ENCODE data around the gene CFAP45.

Gene CFAP45

DNA sequence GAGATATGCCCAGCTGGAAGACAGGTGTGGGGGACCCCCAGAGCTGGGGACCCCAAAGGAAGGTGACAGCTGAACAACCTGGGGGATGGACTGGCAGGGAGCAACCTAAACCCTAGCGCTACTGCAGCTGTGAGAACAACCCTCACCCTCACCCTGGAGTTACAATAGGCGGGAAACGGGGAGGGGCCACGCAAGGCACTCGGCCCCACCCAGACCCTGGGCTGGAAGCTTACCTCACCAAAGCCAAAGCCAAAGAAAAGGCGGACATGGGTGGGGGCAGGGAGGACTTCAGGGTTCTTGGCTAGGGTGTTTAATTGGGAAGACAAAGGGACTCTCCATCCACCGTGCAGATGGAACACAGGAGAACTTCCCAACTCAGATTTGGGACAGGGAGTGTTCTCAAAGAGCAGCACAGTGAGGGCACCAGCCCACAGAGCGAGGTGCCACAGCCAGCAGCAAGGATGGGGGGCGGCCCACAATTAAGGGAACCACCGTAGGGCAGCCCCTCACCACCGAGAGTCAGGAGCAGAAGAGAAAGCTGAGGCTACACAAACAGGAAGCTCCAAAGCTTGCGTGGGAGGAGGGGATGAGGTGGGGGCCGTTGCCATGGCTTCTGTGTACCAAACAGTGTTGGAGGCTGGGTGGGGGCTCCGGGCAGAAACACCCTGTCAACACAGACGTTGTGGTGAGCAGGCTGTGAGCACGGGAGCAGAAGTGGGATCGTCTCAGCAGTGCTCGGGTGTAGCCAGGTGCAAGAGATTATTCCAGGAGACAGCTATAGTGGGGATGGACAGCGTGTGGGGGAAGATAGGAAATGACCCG lies 23.4 kb upstream of the CFAP45 start:
- no peak for DNase-seq

DNA sequence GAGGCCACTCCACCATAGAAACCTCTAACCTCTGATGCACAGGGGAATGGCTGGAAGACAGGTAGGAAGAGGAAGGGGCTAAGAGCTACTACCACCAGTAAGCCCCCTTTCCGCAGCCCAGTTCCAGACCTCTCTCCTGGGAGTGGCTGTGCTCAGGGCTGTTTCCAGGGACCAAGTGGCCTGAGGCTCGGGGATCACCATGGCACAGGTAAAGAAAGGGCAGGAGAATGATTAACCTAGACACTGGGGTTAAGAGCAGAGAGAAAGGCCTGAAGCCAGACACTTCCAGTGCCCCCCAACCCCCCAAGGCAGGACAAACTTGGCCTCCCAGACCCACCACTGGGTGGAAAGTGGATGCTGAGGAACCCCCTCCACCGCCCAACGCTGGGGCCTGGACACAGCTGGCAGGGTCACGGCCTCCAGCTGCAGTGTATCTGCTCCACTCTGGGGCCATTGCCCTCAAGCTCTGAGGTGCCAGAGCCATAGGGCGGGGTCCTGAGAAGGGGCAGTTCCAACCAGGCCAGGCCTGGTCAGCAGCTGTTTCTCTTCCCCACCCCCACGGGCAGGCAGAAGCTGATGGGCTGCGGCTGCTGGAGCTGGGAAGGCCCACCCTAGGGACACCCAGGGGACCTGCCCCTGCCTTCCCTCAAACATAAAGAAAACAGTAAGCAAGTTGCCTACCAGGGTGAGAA lies 22.7 kb upstream of the CFAP45 start:
- DNase-seq: no peak

DNA sequence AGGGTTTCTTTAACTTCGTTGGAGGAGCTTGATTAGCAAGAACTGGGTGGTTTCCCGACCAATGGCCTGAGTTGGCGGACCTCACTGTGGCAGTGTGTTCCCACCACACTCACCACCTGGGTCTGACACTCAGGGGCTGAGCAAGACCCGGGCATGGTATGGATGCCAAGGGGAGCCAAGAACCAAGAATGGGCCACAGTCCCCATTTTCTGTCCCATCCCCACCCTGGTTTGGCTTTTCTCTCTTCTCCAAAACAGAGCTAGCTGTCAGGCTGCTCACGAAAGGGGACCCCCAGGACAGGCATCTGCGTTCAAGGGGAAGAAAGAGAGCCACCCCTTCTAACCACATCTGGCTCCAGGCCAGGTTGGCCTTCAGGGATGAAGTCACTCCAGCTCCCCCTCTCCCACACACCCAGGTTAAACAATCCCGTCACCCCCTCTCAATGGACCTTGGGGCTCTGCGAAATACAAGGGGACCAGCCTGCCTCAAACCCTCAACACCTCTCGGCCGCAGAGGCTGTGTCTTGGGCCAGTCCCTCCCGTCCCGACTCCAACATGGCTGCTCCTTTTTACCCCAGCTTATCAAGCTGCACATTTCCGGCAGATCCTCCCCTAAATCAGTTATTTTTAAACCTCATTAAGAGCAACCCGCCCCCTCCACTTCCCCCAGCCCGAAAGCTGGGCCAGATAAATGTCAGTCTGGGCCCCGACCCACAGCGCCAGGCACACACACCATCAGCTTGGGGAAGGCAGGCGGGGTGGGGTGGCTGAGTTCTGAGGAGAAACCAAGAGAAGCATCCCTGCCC lies 21.9 kb upstream of the CFAP45 start:
- DNase-seq: no peak

GRCh38 chr1:159921251-159921650 lies 21.3 kb upstream of the CFAP45 start:
- DNase-seq: no peak

DNA sequence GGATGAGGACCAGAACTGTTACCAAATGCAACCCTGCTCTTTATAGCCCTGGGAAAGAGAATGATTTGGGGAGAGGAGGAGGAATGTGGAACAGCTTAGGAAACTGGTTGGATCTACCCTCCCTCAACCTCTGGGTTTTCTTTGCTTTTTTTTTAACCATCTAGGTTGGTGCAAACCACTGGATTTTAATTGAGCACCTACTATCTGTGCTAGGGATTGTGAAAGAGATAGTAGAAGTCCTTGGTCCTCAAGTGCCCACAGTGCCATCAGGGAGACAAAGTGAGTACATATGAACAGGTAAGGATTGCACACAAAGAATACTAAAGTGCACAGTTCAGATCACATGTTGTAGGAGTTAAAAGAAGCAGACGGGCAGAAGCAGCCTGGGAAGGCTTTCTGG lies 20.7 kb upstream of the CFAP45 start:
- no peak for DNase-seq

GRCh38 chr1:159920202-159920601 lies 20.2 kb upstream of the CFAP45 start:
- no peak for DNase-seq

DNA sequence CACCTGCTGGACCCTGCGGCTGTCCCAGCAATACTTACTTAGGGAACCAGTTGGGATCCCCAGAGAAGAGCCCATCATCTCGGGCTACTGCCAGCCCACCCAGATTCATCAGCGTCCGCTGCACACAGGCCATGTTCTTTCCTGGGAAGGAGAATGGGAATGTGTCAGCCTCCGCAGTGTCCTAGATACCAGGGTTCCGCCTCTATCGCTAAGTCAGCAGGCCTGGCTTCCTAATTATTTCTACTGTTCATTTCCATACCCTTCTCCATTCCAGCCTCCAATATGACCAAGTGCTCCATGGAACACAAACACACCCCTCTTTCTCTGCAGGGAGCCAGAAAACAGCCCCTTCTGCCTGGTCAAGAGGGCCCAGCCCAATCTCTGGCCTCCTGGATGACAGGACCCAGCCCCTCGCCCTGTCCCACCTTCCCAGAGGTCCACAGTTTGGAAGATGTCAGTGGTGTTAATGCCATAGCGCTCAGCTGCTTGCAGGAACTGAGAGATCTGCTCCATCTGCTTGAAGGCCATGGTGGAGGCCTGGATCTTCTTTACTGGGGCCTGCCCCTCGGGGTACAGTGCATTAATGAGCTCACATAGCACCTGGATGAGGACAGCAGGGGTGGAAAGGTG lies 19.4 kb upstream of the CFAP45 start:
- no peak for DNase-seq

DNA sequence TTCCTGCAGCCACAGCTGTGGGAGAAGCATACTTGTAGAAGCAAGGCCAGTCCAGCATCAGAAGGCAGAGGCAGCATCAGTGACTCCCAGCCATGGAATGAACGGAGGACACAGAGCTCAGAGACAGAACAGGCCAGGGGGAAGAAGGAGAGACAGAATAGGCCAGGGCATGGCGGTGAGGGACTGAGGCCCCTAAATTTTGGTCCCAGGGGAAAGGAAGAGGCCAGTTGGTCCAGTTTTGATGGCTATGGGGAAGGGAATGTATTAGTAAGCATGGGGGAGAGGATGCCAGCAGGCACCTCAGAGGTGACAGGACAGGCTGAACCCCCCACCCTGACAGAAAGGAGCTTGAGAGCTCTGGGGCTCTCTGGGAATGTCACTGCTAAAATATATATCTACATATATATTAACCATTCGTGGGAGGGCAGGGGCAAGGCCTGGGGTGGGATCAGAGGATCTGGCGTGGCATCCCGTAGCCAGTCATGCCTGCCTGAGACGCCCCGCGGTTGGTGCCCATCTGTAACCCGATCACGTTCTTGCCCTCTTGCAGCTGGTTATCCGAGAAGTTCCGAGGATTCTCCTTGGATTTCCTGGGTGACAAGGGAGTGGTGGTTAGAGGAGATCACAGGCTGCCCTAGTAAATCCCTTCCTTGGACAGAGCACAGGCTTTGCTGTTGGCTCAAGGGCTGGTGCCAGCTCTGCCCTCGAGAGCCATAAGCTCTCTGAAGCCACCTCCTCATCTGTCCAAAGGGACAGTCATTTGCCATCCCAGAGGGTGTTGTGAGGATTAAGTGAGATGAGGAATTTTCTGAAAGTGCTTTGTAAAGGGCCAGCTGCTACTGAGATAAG lies 18.6 kb upstream of the CFAP45 start:
- no peak for DNase-seq

GRCh38 chr1:159917533-159918351 lies 17.8 kb upstream of the CFAP45 start:
- no peak for DNase-seq

- DNase-seq: no peak
These were observed 16.5 kb upstream of the CFAP45 start for GRCh38 chr1:159916242-159917051.

DNA sequence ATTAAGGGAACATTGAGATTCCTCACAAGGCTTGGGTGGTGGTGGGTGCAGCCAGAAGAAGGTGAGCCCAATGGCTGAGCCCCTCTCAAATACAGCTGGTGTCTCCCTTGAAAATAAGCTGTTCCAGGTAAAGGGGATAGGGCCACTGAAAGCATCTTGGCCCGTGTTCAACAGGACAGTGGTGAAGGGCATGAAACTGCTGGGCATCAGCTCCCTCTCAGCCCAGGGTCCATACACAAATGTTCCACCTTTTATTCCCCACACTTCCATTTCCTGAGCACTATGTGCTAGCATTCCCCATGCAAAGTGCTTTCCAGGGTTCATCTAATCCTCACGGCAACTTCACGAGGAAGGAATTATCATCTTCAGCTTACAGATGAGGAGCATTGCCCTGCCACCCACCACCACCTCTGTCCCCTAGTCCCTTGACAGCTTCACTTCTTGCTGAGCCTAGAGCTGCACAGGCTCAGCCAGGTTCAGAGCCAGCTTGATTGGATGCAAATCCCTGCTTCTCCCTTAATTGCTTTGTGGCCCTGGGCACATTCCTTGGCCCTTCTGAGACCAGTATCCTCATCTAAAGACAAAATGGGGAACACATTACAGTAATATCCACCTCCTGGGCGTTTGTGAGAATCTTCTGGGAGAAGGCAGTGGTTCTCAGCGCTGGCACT lies 15.7 kb upstream of the CFAP45 start:
- no peak for DNase-seq

- no peak for DNase-seq
These were observed 14.5 kb upstream of the CFAP45 start for GRCh38 chr1:159914252-159915018.

- no peak for DNase-seq
These were observed 13.7 kb upstream of the CFAP45 start for GRCh38 chr1:159913451-159914192.

GRCh38 chr1:159911326-159912070 lies 11.5 kb upstream of the CFAP45 start:
- DNase-seq: no peak

DNA sequence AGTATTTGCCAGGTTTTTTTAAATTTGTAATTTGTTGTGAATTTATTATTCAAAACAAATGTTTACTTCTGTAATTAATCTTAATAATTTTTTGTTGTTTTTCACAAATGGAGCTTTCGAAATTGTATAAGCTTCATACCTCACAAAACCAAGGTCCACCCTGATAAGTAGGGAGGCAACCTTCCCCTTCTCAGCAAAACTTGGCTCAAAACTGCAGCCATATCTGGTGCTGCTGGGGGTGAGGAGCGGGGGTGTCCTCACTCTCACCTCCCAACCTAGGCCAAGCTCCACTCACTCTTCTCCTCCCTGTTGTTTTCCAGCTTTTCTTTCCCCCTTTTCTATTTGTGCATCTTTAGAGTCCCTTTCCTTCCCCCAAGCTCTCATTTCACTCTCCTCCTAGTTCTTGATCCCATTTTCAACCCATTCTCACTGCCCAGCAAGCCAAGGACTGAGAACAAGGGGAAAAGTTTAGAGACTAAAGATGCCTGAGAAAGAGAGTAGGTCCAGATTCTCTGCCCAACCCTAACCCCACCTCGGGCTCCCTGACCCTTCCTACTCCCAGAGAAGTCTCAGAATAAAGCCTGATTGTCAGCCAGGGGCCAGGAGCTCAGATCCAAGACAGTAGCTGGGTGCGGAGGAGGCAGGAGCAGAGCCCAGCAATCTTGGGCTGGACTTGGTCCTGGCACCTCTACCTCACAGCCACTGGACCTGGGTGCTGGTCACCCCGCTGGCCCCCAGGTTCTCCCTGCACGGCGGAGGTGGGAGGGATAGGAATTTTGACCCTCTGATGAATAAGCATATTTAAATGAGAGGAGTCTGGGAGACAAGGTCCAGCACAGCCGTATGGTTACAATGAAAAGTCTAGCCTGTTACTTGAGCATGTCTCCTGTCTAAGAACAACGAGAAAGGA lies 8.3 kb upstream of the CFAP45 start:
- no peak for DNase-seq

DNA sequence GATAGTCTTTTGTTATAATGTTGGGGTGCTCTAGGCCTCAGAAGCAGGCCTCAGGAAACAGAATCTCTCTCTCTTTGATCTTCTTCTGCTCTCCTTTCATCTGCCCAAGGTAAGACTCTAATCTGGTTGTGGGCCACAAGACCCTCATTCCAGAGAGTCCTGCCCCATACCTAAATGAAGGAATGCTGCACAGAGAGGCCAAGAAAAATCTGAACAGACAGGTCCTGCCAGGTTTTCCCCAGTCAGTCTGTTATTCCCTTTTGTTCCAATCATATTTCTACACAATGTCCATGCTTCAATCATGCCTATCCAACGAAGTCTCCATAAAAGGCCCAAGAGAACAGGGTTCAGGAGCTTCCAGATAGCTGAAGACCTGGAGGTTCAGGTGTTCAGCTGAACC lies 7.0 kb upstream of the CFAP45 start:
- DNase-seq: no peak
